ENCODE measurements around the gene COG8.
A peak's percentile ranks its signal among the peaks of the same experiment; 100 is the strongest.

COG8 gene

DNA sequence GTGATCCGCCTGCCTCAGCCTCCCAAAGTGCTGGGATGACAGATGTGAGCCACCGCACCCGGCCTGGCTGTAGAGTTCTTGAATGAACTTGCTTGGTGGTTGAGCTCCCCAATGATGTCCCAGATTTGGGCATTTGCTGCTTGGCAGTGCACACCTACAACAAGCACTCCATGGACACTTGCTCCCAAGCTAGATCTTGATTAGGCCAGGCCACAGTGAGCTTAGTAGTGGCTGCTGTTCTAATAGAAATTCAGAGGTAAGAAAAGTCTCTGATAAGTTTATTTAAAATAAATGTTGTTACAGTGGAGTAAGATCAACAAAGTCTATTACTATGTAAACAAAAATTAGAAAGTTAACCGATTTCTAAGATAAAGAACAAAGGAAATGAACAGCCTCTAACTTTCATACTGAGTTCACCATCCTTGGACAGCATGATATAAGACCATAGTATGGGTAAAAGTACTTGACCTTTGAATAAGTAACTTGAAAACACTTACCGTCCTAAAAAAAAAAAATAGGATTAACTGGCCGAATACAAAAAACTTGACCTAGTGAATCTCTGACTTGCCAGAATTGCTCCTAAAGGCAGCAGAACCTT lies 11.3 kb upstream of the COG8 start:
- POLR2A ChIA-PET (ENCODE audit: low non-redundant PET): interaction anchor here (0.5 kb wide), 1 partner anchor 139 kb away, joined by 5 read pairs; no protein-coding TSS in a partner anchor
- TF ChIP-seq, protein P1, sequence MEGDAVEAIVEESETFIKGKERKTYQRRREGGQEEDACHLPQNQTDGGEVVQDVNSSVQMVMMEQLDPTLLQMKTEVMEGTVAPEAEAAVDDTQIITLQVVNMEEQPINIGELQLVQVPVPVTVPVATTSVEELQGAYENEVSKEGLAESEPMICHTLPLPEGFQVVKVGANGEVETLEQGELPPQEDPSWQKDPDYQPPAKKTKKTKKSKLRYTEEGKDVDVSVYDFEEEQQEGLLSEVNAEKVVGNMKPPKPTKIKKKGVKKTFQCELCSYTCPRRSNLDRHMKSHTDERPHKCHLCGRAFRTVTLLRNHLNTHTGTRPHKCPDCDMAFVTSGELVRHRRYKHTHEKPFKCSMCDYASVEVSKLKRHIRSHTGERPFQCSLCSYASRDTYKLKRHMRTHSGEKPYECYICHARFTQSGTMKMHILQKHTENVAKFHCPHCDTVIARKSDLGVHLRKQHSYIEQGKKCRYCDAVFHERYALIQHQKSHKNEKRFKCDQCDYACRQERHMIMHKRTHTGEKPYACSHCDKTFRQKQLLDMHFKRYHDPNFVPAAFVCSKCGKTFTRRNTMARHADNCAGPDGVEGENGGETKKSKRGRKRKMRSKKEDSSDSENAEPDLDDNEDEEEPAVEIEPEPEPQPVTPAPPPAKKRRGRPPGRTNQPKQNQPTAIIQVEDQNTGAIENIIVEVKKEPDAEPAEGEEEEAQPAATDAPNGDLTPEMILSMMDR (conservative IDR thresholded peaks at IDR 0.05; ENCODE audit: low read depth): no peak
- DNase-seq (ENCODE audit: low spot score): no peak
- no peak overlapping the region; the same call in 1 of the 2 replicates for H3K27ac ChIP-seq
- CTCF ChIA-PET: no interaction called here

DNA sequence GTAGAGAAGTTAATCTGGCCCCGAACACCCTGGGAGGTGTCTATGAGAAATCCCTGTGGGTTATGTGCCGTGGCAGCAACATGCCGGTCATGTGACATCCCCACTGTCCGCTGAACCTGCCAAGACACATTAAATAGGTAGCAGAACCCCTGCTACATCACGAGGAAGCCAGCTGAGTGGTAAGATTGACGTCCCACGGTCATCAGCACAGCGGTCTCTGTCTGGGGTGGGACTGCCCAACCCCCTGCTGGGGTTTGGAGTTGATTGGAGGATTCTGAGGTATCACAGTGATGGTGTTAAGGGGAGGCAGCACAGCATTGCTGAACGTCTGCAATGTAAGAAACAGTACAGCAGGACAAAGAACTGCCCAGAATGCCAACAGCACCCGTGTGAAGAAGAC lies 10.2 kb upstream of the COG8 start:
- CTCF ChIA-PET: no interaction called here
- no peak overlapping the region for H3K27ac ChIP-seq
- TF ChIP-seq, protein P1 (conservative IDR thresholded peaks at IDR 0.05; ENCODE audit: low read depth): no peak

DNA sequence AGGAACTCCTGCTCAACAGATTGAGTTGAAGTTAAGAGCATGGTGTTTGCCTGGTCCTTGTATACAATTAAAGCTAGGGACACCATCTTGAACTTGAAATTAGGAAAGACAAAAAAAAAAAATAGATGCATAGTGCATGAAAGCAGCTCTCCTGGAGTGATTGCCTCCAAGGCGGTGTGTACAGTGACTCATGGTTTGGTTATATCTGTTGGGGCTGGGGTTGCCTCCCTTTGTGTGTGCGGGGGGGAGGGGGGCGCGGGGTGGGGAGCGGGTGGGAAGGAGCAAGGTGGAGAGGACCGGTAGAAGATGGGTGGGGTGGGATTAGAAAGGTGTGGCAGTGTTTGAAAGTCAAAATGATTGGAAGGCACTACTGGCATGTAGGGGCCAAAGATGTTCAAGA lies 8.9 kb upstream of the COG8 start:
- ChIA-PET CTCF (interaction anchor here (0.6 kb wide), 1 partner anchor 1108 kb away, joined by 3 read pairs; no protein-coding TSS in a partner anchor), POLR2A (ENCODE audit: low non-redundant PET) (no interaction called here)
- TF ChIP-seq, protein P1 (conservative IDR thresholded peaks at IDR 0.05; ENCODE audit: low read depth): no peak
- DNase-seq (ENCODE audit: low spot score): no peak
- H3K27ac ChIP-seq: 0 out of 2 replicates have a peak overlapping the region, but pooled peaks have one; percentile 15

More for the DNA sequence above, 10.2 kb upstream of the COG8 start:
- POLR2A ChIA-PET (ENCODE audit: low non-redundant PET): no interaction called here
- no peak for DNase-seq (ENCODE audit: low spot score)

DNA sequence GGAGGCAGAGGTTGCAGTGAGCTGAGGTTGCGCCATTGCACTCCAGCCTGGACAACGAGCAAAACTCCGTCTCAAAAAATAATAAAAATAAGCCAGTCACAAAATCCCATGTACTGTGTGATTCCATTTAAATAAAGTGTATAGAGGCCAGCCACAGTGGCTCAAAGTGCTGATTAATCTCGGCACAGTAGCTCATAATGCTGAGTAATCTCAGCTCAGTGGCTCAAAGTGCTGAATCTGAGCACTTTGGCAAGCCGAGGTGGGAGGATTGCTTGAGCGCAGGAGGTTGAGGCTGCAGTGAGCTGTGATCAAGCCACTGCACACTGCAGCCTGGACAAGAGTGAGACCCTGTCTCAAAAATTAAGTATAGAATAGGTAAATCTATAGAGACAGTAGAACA lies 7.3 kb upstream of the COG8 start:
- ChIA-PET CTCF (no interaction called here), POLR2A (ENCODE audit: low non-redundant PET) (no interaction called here)
- no peak for DNase-seq (ENCODE audit: low spot score)
- TF ChIP-seq, protein P1 (conservative IDR thresholded peaks at IDR 0.05; ENCODE audit: low read depth): no peak
- H3K27ac ChIP-seq: peak overlapping the region; percentile 3; the same call in 1 of the 2 replicates

DNA sequence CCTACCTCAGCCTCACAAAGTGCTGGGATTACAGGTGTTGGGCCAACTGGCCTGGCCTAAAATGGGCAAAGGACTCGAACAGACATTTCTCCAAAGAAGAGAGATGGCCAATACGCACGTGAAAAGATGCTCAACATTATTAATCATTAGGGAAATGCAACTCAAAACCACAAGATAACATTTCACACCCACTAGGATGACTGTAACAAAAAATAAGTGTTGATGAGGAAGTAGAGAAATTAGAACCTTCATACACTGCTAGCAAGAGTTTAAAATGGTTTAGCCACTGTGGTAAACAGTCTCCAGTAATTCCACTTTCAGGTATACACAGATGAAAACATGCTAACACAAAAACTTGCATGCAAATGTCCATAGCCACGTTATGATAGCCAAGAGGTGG lies 6.6 kb upstream of the COG8 start:
- ChIA-PET POLR2A (ENCODE audit: low non-redundant PET) (no interaction called here), CTCF (interaction anchor here (0.6 kb wide), 1 partner anchor 748 kb away, joined by 3 read pairs; no protein-coding TSS in a partner anchor)
- no peak for DNase-seq (ENCODE audit: low spot score)
- TF ChIP-seq, protein P1 (conservative IDR thresholded peaks at IDR 0.05; ENCODE audit: low read depth): no peak
- no peak overlapping the region for H3K27ac ChIP-seq

DNA sequence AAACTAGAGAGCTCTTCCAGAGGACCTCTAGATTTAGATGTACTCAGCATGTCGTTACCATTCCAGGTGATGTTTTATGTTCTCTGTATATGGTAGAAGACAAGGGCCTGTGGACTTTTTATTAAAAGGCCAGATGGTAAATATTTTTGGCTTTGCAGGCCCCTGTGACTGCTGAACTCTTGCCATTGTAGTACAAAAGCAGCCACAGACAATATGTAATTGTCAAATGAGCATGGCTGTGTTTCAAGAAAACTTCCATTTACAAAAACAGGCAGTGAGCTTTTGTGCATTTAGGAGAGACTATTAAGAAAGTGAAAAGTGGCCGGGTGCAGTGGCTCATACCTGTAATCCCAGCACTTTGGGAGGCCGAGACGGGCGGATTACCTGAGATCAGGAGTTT lies 4.8 kb upstream of the COG8 start:
- CTCF ChIA-PET: no interaction called here
- no peak overlapping the region for H3K27ac ChIP-seq

More for the DNA sequence above, 4.8 kb upstream of the COG8 start:
- no peak for DNase-seq (ENCODE audit: low spot score)
- TF ChIP-seq, protein P1 (conservative IDR thresholded peaks at IDR 0.05; ENCODE audit: low read depth): no peak
- POLR2A ChIA-PET (ENCODE audit: low non-redundant PET): no interaction called here
